CD4-positive, alpha-beta T cell treated with Interferon gamma for 1 hour (primary cell): Measurements from ENCODE around the gene MGST1.

Experiments
- DNase-seq: peaks from one replicate; pipeline ENCODE4 v3.0.0-alpha.2; 2020

The MGST1 gene, protein sequence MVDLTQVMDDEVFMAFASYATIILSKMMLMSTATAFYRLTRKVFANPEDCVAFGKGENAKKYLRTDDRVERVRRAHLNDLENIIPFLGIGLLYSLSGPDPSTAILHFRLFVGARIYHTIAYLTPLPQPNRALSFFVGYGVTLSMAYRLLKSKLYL

GRCh38 chr12:16347391-16348298 is at the start of gene MGST1:
Gene MGST1, plus strand, starts transcription at chr12:16347645. Its CDS starts 6,608 bp downstream, at chr12:16354253.
- peak; percentile 1 for DNase-seq

- DNase-seq, result no peak
These were observed 48.0 kb upstream of the MGST1 start for GRCh38 chr12:16299403-16299802.

DNA sequence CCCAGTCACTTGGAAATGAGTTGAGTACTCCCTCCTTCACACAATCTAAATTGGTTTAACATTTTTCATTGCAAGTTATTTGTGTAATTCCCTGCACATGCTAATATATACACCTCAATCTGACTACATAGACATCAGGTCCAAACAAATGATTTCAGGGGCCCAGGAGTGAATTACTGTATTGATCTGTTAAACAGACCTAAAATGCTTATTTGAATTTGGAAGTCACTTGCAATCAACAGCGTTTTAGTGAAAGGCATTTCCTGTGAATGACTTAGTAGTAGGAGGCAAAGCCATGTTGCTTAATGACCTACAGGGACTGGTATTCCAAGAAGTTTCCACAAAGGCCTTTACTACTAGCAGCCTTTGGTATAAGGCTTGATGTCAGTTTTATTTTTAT is 47.3 kb upstream of the MGST1 start:
- no peak for DNase-seq

DNA sequence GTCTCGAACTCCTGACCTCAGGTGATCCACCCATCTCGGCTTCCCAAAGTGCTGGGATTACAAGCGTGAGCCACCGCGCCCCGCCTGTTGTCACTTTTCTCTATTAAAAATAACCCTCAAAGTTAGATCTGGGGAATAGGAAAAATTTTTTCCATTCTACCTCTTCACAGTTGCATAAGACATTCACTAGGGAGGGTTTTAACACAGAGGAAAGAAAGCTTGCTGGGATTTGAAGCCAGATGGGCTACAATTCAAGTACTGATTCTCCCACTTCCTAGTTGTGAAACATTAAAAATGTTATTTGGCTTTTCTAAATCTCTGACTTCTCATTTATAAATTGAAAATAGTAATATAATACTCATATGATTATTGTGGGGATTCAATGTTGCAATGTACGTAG is 46.7 kb upstream of the MGST1 start:
- DNase-seq, result no peak

DNA sequence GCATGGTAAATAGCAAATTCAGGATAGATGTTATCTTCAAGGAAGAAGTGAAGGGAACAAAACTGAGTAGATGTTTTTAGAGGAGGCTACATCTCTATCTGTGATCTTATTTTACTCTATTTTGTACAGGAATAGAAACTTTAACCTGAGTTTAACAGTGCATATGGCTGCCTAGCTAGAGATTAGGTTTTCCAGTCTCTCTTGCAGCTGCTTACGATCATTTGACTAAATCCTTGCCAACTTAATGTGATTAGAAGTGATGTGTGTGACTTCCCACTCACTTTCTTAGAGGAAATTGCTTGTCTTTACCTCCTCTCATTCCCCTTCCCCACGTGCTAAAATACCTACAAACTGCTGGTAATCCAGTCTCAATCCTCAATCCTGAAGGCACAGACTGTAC is 43.5 kb upstream of the MGST1 start:
- no peak for DNase-seq

GRCh38 chr12:16307856-16308475 is 39.5 kb upstream of the MGST1 start:
- no peak for DNase-seq

DNA sequence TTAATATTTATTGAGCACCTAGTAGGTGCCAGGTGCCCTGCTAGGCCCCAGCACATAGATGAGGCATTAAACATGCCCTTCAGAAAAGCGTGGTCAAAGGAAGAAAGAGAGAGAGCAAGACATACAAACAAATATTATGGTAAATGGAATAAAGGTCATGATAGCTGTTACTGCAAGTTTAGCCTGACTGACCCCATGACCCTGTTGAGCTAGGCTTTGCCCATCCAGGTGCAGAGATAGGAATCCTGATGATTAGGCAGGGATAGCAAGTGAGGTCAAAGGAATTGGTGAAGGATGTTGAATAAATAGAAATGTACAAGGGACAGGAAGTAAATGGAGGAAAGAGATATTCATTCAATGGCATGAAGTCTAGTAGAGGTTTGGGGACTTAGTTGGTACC is 36.5 kb upstream of the MGST1 start:
- no peak for DNase-seq

- no peak for DNase-seq
These were observed 24.4 kb upstream of the MGST1 start for GRCh38 chr12:16323010-16323409.

DNA sequence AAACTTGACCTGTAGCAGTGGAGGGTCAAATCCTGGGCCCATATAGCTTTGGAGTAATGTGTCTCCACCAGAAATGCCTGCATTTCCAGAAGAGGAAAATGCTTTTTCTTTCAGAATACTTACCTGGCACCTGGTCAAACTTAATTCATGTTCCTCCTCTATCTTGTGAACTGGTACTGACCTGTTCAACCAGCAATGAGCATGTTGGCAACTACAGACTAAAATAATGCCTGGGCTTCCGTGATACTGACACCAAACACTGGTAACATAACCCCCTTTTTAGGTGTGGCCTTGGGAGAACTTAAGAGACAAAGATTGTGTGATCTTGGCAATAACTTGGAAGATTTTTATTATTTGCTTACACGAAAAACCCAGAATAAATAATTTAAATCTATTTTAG is 23.8 kb upstream of the MGST1 start:
- no peak for DNase-seq

- no peak for DNase-seq
These were observed 23.2 kb upstream of the MGST1 start for GRCh38 chr12:16324272-16324671.

DNA sequence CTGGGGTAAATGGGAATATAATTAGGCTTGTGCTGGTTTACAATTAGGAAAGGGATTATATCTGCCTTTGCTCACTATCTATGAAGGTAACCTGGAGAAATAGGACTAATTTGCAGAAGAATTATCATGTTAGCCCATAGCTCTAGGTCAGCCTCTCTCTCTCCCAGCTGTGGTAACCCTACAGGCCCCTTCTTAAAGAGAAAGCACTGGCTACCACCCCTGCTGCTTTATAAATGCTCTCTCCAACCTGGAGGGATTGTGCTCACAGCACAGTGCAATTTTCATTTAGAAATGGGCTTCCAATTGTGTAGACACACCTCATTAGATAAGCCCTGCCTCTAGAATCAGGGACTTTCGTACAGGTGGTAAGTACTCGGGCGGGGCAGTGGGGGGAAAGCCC is 22.7 kb upstream of the MGST1 start:
- DNase-seq, result no peak

DNA sequence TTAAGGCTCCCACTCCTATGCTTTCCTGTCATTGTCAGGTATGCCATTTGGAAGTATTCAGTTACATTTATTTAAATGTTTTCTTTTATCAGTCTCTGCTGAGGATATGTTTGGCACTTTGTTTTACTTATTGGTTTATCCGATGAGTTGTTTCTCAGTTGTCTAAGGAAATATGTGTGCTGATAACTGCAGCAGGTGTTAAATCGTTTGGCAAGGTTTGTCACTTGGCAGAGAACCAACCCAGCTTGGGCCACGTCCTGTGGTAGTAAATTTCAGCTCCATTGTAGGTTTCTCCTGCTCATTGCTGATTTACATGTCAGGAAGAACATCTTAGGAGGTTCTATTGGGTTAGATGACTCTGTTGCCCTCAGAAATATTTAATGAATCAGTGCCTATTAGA is 22.0 kb upstream of the MGST1 start:
- no peak for DNase-seq

DNA sequence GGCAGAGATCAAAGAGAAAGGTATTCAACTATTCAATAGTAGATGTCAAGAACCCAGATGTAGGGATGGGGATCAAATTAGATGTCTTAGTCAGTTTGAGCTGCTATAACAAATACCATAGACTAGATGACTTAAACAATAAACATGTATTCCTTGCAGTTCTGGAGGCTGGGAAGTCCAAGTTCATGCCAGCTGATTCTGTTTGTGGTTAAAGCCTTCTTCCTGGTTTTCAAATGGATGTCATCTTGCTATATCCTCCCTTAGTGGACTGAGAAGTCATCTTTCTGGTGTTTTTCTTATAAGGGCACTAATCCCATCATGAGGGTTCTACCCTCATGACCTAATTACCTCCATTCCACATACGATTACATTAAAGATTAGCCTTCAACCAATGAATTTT is 19.5 kb upstream of the MGST1 start:
- no peak for DNase-seq

GRCh38 chr12:16329594-16329993 is 17.9 kb upstream of the MGST1 start:
- DNase-seq, result no peak

DNA sequence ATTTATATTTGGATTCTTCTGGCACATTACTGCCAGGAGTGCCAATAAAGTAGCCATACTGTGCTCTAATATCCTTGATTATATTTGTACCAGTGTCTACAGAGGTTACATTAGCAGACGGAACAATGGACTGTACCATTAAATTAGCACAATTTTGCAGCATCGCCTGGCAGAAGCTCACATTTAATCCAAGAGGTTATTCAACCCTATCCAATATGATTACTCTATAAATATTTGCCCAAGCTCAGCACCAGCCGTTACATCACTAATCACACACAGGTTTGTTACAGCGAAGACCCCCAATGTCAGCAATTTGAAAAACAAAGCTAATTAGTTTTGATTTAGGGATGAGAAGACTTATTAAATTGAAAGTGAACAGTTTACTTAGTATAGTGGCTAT is 16.9 kb upstream of the MGST1 start:
- DNase-seq, result no peak

DNA sequence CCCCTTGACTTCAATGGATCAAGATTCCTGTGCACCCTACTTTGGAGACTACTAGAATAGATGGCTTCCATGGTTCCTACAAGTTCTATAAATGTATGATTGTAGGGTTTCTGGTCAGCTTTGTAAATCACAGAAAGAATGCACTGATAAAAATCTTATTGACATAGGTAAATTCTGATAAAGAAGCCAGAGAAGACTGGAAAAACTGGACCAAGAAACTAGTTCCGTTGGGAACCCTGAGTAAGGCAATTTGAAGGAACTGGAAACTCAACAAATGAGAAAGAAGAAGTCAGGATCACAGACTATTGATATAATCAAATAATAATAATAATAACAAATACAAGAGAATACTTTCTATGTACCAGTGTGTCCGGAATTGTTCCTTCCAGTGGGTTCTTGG is 15.4 kb upstream of the MGST1 start:
- no peak for DNase-seq

GRCh38 chr12:16335838-16336237 is 11.6 kb upstream of the MGST1 start:
- DNase-seq, result no peak

DNA sequence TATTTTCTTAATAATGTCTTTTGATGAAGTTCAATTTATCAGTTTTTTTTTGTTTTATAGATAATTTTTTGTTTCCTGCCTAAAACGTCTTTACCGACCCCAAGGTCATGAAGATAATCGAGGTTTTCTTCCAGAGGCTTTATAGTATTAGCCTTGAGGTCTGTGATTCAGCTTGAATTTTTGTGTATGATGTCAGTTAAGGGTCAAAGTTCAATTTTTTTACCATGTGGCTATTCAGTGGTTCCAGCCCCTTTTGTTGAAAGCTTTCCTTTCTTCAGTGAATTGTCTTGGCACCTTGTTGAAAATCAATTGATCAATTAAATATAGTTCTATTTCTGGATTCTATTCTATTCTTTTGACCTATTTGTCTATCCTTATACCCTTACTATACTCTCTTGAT is 3.2 kb upstream of the MGST1 start:
- no peak for DNase-seq

- no peak for DNase-seq
These were observed 2.3 kb upstream of the MGST1 start for GRCh38 chr12:16345105-16345504.

DNA sequence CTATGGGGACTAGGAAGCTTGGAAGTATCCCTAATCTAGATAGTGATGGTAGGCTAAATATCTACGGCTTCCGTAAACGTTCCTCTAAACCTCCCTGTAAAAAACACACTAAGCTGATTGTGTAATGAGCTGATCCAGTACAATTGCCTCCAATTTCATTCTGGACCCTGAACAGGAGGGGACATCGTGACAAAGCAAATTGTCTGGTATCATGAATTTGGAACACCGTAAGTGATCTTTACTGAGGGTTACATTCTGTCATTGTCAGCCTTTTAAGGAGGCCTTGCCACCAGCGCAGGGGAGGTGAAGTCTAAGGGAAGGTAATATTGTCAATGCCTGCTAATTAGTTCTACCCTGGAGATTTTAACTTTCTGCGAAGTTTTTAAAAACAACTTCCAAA is 487 bp upstream of the MGST1 start:
- DNase-seq, result no peak

DNA sequence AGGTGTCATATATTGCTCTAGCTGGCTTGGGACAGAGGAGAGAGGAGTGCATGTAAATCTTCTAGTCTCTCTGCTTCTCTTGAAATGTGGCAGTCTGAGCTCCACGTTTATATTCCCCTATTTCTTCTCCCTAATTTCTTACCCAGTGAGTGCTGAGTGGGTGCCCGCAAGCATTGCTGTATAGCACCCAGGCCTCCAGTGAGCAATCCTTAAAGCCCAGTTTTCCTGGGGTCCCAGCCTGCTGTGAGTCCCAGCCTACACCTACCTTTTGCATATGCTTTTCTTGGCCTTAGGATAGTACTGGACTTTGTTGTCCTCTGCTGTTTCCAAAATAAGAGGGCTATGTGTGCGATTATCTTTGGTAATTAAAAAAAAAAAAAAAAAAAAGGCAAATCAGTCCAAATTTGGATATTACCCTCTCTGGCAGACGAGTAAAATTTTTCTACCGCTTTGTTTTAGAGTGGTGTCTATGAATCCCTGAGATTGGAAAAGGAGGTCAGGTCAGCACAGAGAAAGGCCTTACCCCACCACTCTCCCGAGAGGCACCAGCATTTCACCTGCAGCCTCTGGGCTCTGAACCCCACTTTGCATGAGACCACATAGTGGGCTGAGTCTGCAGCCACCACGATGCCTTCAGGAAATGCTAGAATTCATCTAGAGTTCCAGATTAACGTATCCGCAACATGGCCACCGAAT is 1.1 kb downstream of the MGST1 start:
- DNase-seq, result no peak

- peak; percentile 11 for DNase-seq
These were observed 1.7 kb downstream of the MGST1 start for GRCh38 chr12:16349131-16349460.

DNA sequence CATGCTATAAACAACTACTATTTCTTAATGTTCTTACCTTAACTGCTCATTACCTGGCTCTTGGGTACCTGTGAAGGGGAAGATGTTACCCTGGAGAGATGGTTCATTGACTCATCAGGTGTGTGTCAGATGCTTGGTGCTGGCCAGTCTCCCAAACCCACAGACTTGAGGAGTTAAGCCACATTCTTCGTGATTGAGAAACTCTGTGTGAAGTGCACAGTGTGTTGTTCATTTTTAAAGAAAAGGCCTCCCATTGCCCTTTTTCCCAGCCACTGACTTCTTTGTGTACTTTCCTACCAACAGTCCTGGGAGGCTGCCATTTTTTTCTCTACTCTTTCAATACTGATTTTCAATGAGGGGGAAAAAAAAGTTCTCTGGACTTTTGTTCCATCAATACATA is 3.2 kb downstream of the MGST1 start:
- no peak for DNase-seq

DNA sequence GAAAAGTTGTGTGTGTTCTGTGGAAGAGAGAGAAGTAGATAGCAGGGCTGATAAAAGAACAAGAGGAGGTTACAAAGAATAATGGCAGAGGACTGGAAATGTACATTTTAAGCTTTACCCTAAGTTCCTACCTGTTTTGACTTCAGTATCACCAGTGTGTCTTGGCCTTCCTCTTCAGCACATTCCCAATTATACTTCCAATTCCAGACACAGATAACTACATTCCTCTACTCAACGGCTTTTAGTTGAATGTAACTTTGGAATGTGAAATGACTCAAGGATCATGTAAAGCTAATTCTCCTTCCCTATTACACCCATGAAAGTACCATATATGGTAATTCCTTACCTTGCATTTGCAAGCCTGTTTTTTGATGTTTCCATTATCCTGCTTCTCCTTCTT is 5.0 kb downstream of the MGST1 start:
- DNase-seq, result no peak
